Endothelial cell of umbilical vein (primary cell): ENCODE results near the gene SSUH2. TPM values are rescaled to one million over a fixed set of nuclear protein-coding genes. Genes with fewer than 3 reads are reported as not detected.

Experiments
- BruUV-seq: library from RNA; stranded (reverse); fragments of 400-500 nt; replicated peaks from 2 replicates; lab custom pipeline; 2021; lab: Mats Ljungman, UMichigan
- CTCF ChIA-PET: fragments of 300-600, 350-600 bp; sonication (Branson Sonifier 250); formaldehyde crosslinking; loops from one replicate; lab custom pipeline; 2021; ENCODE audit warnings: antibody characterized with exemption, inconsistent platforms; lab: Charles Lee
- POLR2A ChIA-PET: fragments of 300-600, 350-600 bp; sonication (Branson Sonifier 250); formaldehyde crosslinking; loops from one replicate; lab custom pipeline; 2021; ENCODE audit warnings: antibody characterized with exemption, inconsistent platforms; lab: Charles Lee
- DNase-seq: peaks from one replicate; pipeline ENCODE4 v3.0.0-alpha.2; 2011; ENCODE audit warnings: low read depth, low spot score
- FAIRE-seq: peaks from 2 replicates; lab custom pipeline; 2011; peaks lifted over from hg19 to GRCh38; lab: Jason Lieb, UNC
- H2AFZ ChIP-seq: 2 replicates; pipeline ENCODE4 v1.6.0; 2012; ENCODE audit warnings: low read depth, low read length, control low read depth, inconsistent platforms
- H3K27ac ChIP-seq: 2 replicates; pipeline ENCODE4 v1.5.1; 2011; ENCODE audit warnings: low read depth, mild to moderate bottlenecking, control low read depth, low read length, moderate library complexity; ENCODE audit not compliant: insufficient read depth
- H3K27me3 ChIP-seq, 2 experiments: 2 replicates each; pipeline versions ENCODE4 v1.6.0 to v1.6.1; 2011; ENCODE audit warnings: low read length in 2 of 2, mixed read lengths in 1 of 2; ENCODE audit not compliant: control insufficient read depth in 2 of 2, insufficient read depth in 2 of 2
- H3K36me3 ChIP-seq, 2 experiments: 2 replicates in 1 of 2; 3 replicates in 1 of 2; pipeline ENCODE4 v1.5.1; 2011; ENCODE audit warnings: low read length in 2 of 2, mild to moderate bottlenecking in 1 of 2, moderate library complexity in 1 of 2; ENCODE audit not compliant: control insufficient read depth in 2 of 2, insufficient read depth in 2 of 2; ENCODE audit errors: extremely low read depth in 1 of 2
- H3K4me1 ChIP-seq: 3 replicates; pipeline ENCODE4 v1.5.1; 2011; ENCODE audit warnings: mild to moderate bottlenecking, low read length; ENCODE audit not compliant: control insufficient read depth, insufficient read depth; ENCODE audit errors: extremely low read depth
- H3K4me2 ChIP-seq: 2 replicates; pipeline ENCODE4 v1.6.1; 2011; ENCODE audit warnings: low read length, control low read depth, mixed read lengths; ENCODE audit not compliant: insufficient read depth
- H3K4me3 ChIP-seq, 3 experiments: fragments of 200-600 bp in 1 of 3; sonication (generic), shearing (Covaris generic) in 1 of 3; replicated peaks in 1 of 3; 2 replicates each; pipeline ENCODE4 v1.5.1; 2011 to 2016; ENCODE audit warnings: control low read depth in 3 of 3, low read length in 3 of 3, mild to moderate bottlenecking in 2 of 3, inconsistent platforms in 1 of 3, low read depth in 1 of 3, moderate library complexity in 1 of 3; ENCODE audit not compliant: insufficient read depth in 1 of 3
- H3K79me2 ChIP-seq: 2 replicates; pipeline ENCODE4 v1.6.0; 2012; ENCODE audit warnings: low read length, inconsistent platforms; ENCODE audit not compliant: control insufficient read depth, insufficient read depth
- H3K9ac ChIP-seq: replicated peaks from 2 replicates; pipeline ENCODE3; 2011; ENCODE audit warnings: low read length, control low read depth; ENCODE audit not compliant: insufficient read depth; ENCODE audit errors: extremely low read depth
- H3K9me1 ChIP-seq: replicated peaks from 3 replicates; pipeline ENCODE4 v1.6.0; 2011; ENCODE audit warnings: mild to moderate bottlenecking, low read length; ENCODE audit not compliant: control insufficient read depth, insufficient read depth; ENCODE audit errors: extremely low read depth
- H3K9me3 ChIP-seq: replicated peaks from 2 replicates; pipeline ENCODE4 v1.5.1; 2012; ENCODE audit warnings: low read length, inconsistent platforms; ENCODE audit not compliant: control insufficient read depth, insufficient read depth
- H4K20me1 ChIP-seq: replicated peaks from 2 replicates; pipeline ENCODE3; 2011; ENCODE audit warnings: mild to moderate bottlenecking, low read length; ENCODE audit not compliant: control insufficient read depth, insufficient read depth; ENCODE audit errors: extremely low read depth
- CTCF ChIP-seq, 2 donors: IDR thresholded peaks; 1 replicate in 1 of 2; 2 replicates in 1 of 2; pipeline ENCODE4 v1.5.1; 2011; ENCODE audit warnings: low read length in 2 of 2, mild to moderate bottlenecking in 2 of 2, moderate library complexity in 2 of 2, control low read depth in 1 of 2, inconsistent platforms in 1 of 2, low read depth in 1 of 2; ENCODE audit not compliant: insufficient read depth in 1 of 2; ENCODE audit errors: extremely low read depth in 1 of 2
- EZH2 ChIP-seq: IDR thresholded peaks from 2 replicates; pipeline ENCODE4 v1.6.1; 2012; ENCODE audit warnings: borderline replicate concordance, low read depth, mild to moderate bottlenecking, moderate library complexity, low read length, inconsistent platforms; ENCODE audit not compliant: severe bottlenecking
- FOS ChIP-seq: IDR thresholded peaks from 2 replicates; pipeline ENCODE4 v1.6.1; 2011; ENCODE audit warnings: mild to moderate bottlenecking, low read length, moderate library complexity, borderline replicate concordance; ENCODE audit not compliant: insufficient read depth
- GATA2 ChIP-seq: IDR thresholded peaks from 2 replicates; pipeline ENCODE4 v1.7.0; 2011; ENCODE audit warnings: low read depth, mild to moderate bottlenecking, moderate library complexity, mixed read lengths, low read length; ENCODE audit not compliant: insufficient read length, insufficient read depth
- JUN ChIP-seq: IDR thresholded peaks from 2 replicates; pipeline ENCODE4 v1.6.1; 2011; ENCODE audit warnings: borderline replicate concordance, low read depth; ENCODE audit not compliant: insufficient read length, insufficient read depth
- MAX ChIP-seq: IDR thresholded peaks from 2 replicates; pipeline ENCODE4 v1.6.1; 2011; ENCODE audit not compliant: insufficient read depth, insufficient read length
- MYC ChIP-seq: IDR thresholded peaks from one replicate; pipeline ENCODE4 v1.6.1; 2011; ENCODE audit warnings: mild to moderate bottlenecking, low read depth, low read length
- POLR2A ChIP-seq: IDR thresholded peaks from 2 replicates; pipeline ENCODE4 v1.6.1; 2012; ENCODE audit warnings: low read depth, mild to moderate bottlenecking, control low read depth, low read length
- POLR2AphosphoS5 ChIP-seq: IDR thresholded peaks from 2 replicates; pipeline ENCODE4 v1.6.1; 2012; ENCODE audit warnings: low read depth, mild to moderate bottlenecking, control low read depth, low read length, moderate library complexity; ENCODE audit not compliant: insufficient read depth
- dilution Hi-C: fragments of 300-500 bp; cut with MboI; formaldehyde crosslinking; loops from one replicate; pipeline ENCODE4 v1.15.0; 2019; ENCODE audit warnings: low sequenced_read_pairs; ENCODE audit not compliant: extremely low pct_ligation_motif_present
- intact Hi-C: fragments of 100-400 bp; cut with micrococcal nuclease; formaldehyde crosslinking; loops from one replicate; pipeline ENCODE4 v1.10.0; 2022
- polyA plus RNA-seq, 4 experiments: library from polyadenylated mRNA; depleted of rRNA in 3 of 4; stranded (reverse) in 3 of 4; unstranded in 1 of 4; fragments of >200 nt; gene quantifications; 2 replicates each; pipeline versions ENCODE4 v1.2.1 to v1.2.3, GENCODE V29; 2011 to 2012; ENCODE audit warnings: missing spikeins in 1 of 4
- total RNA-seq: library from RNA; stranded (reverse); gene quantifications from 2 replicates; pipeline ENCODE4 v1.2.3, GENCODE V29; 2021

The SSUH2 gene
- total and polyA plus RNA-seq, 2 donors (not counting 3 experiments of a cell fraction or from before 2014, with no cell fraction given): 0.44 TPM; not detected in 1

GRCh38 chr3:8595695-8596115, 48.9 kb downstream of the SSUH2 start:
- no peak overlapping the region for H3K9ac ChIP-seq
- no peaks in the 10 kb centered on the region for H3K9me3 ChIP-seq
- no TSS peak for BruUV-seq
- no peak overlapping the region for H2AFZ ChIP-seq
- intact Hi-C loops: no loop called here
- no peaks in the 10 kb centered on the region for H3K9me1 ChIP-seq
- H3K4me2 ChIP-seq: no peak overlapping the region
- H3K79me2 ChIP-seq: no peaks in the 10 kb centered on the region
- no peak overlapping the region for H3K4me3 ChIP-seq
- POLR2A ChIA-PET: no interaction called here
- dilution Hi-C loops: no loop called here
- TF ChIP-seq FOS (no peak), EZH2 (no peak), MYC (no peak), POLR2A (no peak), POLR2AphosphoS5 (no peak), MAX (no peak), JUN (no peak), GATA2 (no peak)
- no peaks in the 10 kb centered on the region for H4K20me1 ChIP-seq
- H3K36me3 ChIP-seq: no peaks in the 10 kb centered on the region
- H3K27ac ChIP-seq: no peak overlapping the region
- no peaks in the 10 kb centered on the region for H3K4me1 ChIP-seq
- FAIRE-seq (no peak), DNase-seq (no peak)
- CTCF ChIA-PET: interaction anchor here (1.1 kb wide), 2 partner anchors 154 to 179 kb away, joined by 3 read pairs; no protein-coding TSS in a partner anchor
- no peaks in the 10 kb centered on the region for H3K27me3 ChIP-seq

- dilution Hi-C loops (no loop called here), intact Hi-C loops (no loop called here)
- Histone ChIP-seq H3K4me2 (no peak overlapping the region), H3K27ac (no peak overlapping the region), H3K79me2 (no peaks in the 10 kb centered on the region), H3K4me3 (no peak overlapping the region), H3K9ac (no peak overlapping the region), H3K4me1 (no peaks in the 10 kb centered on the region), H3K27me3 (no peaks in the 10 kb centered on the region), H2AFZ (no peak overlapping the region), H4K20me1 (no peaks in the 10 kb centered on the region), H3K9me1 (no peaks in the 10 kb centered on the region), H3K9me3 (no peaks in the 10 kb centered on the region), H3K36me3 (no peaks in the 10 kb centered on the region)
- no peak for FAIRE-seq
- DNase-seq: no peak
- no peak for TF ChIP-seq FOS
- TF ChIP-seq MYC: no peak
- no peak for TF ChIP-seq JUN
- TF ChIP-seq CTCF (IDR thresholded peaks at IDR 0.05; ENCODE audit: extremely low read depth in 1 of 2, insufficient read depth in 1 of 2, low read depth in 1 of 2, low read length in 2 of 2): no peak
- TF ChIP-seq POLR2A: no peak
- no peak for TF ChIP-seq MAX
- TF ChIP-seq EZH2: no peak
- no peak for TF ChIP-seq POLR2AphosphoS5
- TF ChIP-seq GATA2: no peak
- ChIA-PET POLR2A (no interaction called here), CTCF (interaction anchor here (2.5 kb wide), 1 partner anchor 153 kb away, joined by 6 read pairs; no protein-coding TSS in a partner anchor)
- BruUV-seq: no TSS peak
These were observed 49.3 kb downstream of the SSUH2 start for GRCh38 chr3:8595252-8595651.
